ENCODE data around the gene UBE2N. TPM values are rescaled to one million over a fixed set of nuclear protein-coding genes. Genes with fewer than 3 reads are reported as not detected.

The UBE2N gene
- total and polyA plus RNA-seq, 2 donors (not counting 3 experiments of a cell fraction or from before 2014, with no cell fraction given), result 59.2 to 125 TPM

- FAIRE-seq, result no peak
- Histone ChIP-seq H3K9me1 (replicated peaks; ENCODE audit: control insufficient read depth, extremely low read depth, insufficient read depth, low read length) (no peaks in the 10 kb centered on the region), H3K27ac (ENCODE audit: insufficient read depth, low read depth, low read length) (no peak overlapping the region), H3K4me1 (ENCODE audit: control insufficient read depth, extremely low read depth, insufficient read depth, low read length) (peaks cover 12% of the 10 kb centered on the region), H3K9me3 (replicated peaks; ENCODE audit: control insufficient read depth, insufficient read depth, low read length) (no peaks in the 10 kb centered on the region), H3K79me2 (ENCODE audit: control insufficient read depth, insufficient read depth, low read length) (no peaks in the 10 kb centered on the region), H3K27me3 (ENCODE audit: control insufficient read depth in 2 of 2, insufficient read depth in 2 of 2, low read length in 2 of 2) (no peaks in the 10 kb centered on the region), H4K20me1 (replicated peaks; ENCODE audit: control insufficient read depth, extremely low read depth, insufficient read depth, low read length) (no peaks in the 10 kb centered on the region), H3K9ac (replicated peaks; ENCODE audit: extremely low read depth, insufficient read depth, low read length) (no peak overlapping the region), H2AFZ (ENCODE audit: low read depth, low read length) (no peak overlapping the region), H3K4me2 (ENCODE audit: insufficient read depth, low read length) (no peak overlapping the region), H3K4me3 (replicated peaks in 1 of 3; ENCODE audit: insufficient read depth in 1 of 3, low read depth in 1 of 3, low read length in 3 of 3) (no peak overlapping the region), H3K36me3 (ENCODE audit: control insufficient read depth in 2 of 2, extremely low read depth in 1 of 2, insufficient read depth in 2 of 2, low read length in 2 of 2) (no peaks in the 10 kb centered on the region)
- CTCF ChIA-PET, result no interaction called here
- no TSS peak for BruUV-seq (replicated peaks)
- dilution Hi-C loops (cut with MboI; ENCODE audit: extremely low pct_ligation_motif_present, low sequenced_read_pairs), result no loop called here
- DNase-seq (ENCODE audit: low read depth, low spot score), result no peak
- TF ChIP-seq MYC (IDR thresholded peaks at IDR 0.05; ENCODE audit: low read depth, low read length) (no peak), GATA2 (IDR thresholded peaks at IDR 0.05; ENCODE audit: insufficient read depth, insufficient read length, low read depth, low read length) (no peak), MAX (IDR thresholded peaks at IDR 0.05; ENCODE audit: insufficient read depth, insufficient read length) (no peak), FOS (IDR thresholded peaks at IDR 0.05; ENCODE audit: borderline replicate concordance, insufficient read depth, low read length) (no peak), POLR2AphosphoS5 (IDR thresholded peaks at IDR 0.05; ENCODE audit: insufficient read depth, low read depth, low read length) (no peak), EZH2 (IDR thresholded peaks at IDR 0.05; ENCODE audit: borderline replicate concordance, low read depth, low read length, severe bottlenecking) (no peak), CTCF (IDR thresholded peaks at IDR 0.05; ENCODE audit: extremely low read depth in 1 of 2, insufficient read depth in 1 of 2, low read depth in 1 of 2, low read length in 2 of 2) (no peak), JUN (IDR thresholded peaks at IDR 0.05; ENCODE audit: borderline replicate concordance, insufficient read depth, insufficient read length, low read depth) (no peak), POLR2A (IDR thresholded peaks at IDR 0.05; ENCODE audit: low read depth, low read length) (no peak)
- intact Hi-C loops (cut with micrococcal nuclease), result no loop called here
- POLR2A ChIA-PET, result no interaction called here
Measured at GRCh38 chr12:93361151-93361919, 80.4 kb downstream of the UBE2N start.

All from endothelial cell of umbilical vein (primary cell).